Activated naive CD8-positive, alpha-beta T cell treated with anti-CD3 and anti-CD28 coated beads for 36 hours (primary cell): Measurements from ENCODE around the gene PXT1. TPM values are rescaled to one million over a fixed set of nuclear protein-coding genes. Genes with fewer than 3 reads are reported as not detected.

Source experiments
- total RNA-seq, 2 experiments: library from RNA; stranded (reverse); gene quantifications; one replicate each; pipeline ENCODE4 v1.2.3, GENCODE V29; 2021

Gene PXT1
- total RNA-seq, 2 experiments from 2014 or later, result 0.10 to 0.29 TPM

Other genes with a start within 250 kb of the PXT1 start
- gene BRPF3, start 246.1 kb downstream of the PXT1 start, total RNA-seq, result 10 to 100 TPM; 15.3 to 16.4 TPM
- gene PNPLA1, start 172.8 kb downstream of the PXT1 start, total RNA-seq, result not detected
- gene BNIP5, start 106.0 kb downstream of the PXT1 start, total RNA-seq, result not detected
- gene ETV7, start 55.2 kb downstream of the PXT1 start, total RNA-seq, result 1 to 10 TPM; 2.8 to 3.1 TPM
- 10 to 100 TPM; 48.4 to 56.6 TPM for gene KCTD20, start 146 bp upstream of the PXT1 start, total RNA-seq
- gene STK38, start 104.6 kb upstream of the PXT1 start, total RNA-seq, result 10 to 100 TPM; 21.5 to 23.1 TPM
- gene SRSF3, start 151.5 kb upstream of the PXT1 start, total RNA-seq, result 100 to 1,000 TPM; 585 to 589 TPM
- 10 to 100 TPM; 12.6 to 13.0 TPM for gene CDKN1A, start 235.9 kb upstream of the PXT1 start, total RNA-seq